HG02571 (cell line): ENCODE measurements around the gene TTC21A.

Source experiments
- ATAC-seq: cut with Tn5 transposase; IDR thresholded peaks from one replicate; pipeline ENCODE4 v1.9.1; 2021; ENCODE audit warnings: mild to moderate bottlenecking, moderate library complexity; ENCODE audit not compliant: unreplicated experiment

Gene TTC21A

GRCh38 chr3:39097716-39098472 is 9.6 kb upstream of the TTC21A start:
- ATAC-seq: no peak

GRCh38 chr3:39098473-39099000 is 8.9 kb upstream of the TTC21A start:
- no peak for ATAC-seq

- ATAC-seq: no peak
Measured at GRCh38 chr3:39099242-39099641, 8.2 kb upstream of the TTC21A start.

GRCh38 chr3:39099738-39100499 is 7.6 kb upstream of the TTC21A start:
- no peak for ATAC-seq

GRCh38 chr3:39100500-39100886 is 7.0 kb upstream of the TTC21A start:
- ATAC-seq: no peak

- ATAC-seq: peak; percentile 61
Measured at GRCh38 chr3:39101022-39101689, 6.3 kb upstream of the TTC21A start.

GRCh38 chr3:39102504-39103323 is 4.8 kb upstream of the TTC21A start:
- no peak for ATAC-seq

GRCh38 chr3:39103324-39103693 is 4.2 kb upstream of the TTC21A start:
- ATAC-seq: no peak

GRCh38 chr3:39103791-39104552 is 3.5 kb upstream of the TTC21A start:
- no peak for ATAC-seq

- no peak for ATAC-seq
Measured at GRCh38 chr3:39104961-39105686, 2.4 kb upstream of the TTC21A start.

- no peak for ATAC-seq
Measured at GRCh38 chr3:39105687-39106063, 1.8 kb upstream of the TTC21A start.

- ATAC-seq: no peak
Measured at GRCh38 chr3:39106281-39106811, 1.1 kb upstream of the TTC21A start.

GRCh38 chr3:39106851-39107387 is 561 bp upstream of the TTC21A start:
- ATAC-seq: peak; percentile 1

GRCh38 chr3:39108200-39108710 is 775 bp downstream of the TTC21A start:
- peak; percentile 69 for ATAC-seq

- ATAC-seq: no peak
Measured at GRCh38 chr3:39109086-39109485, 1.6 kb downstream of the TTC21A start.

GRCh38 chr3:39110041-39110639 is 2.7 kb downstream of the TTC21A start:
- ATAC-seq: no peak

GRCh38 chr3:39112113-39112512 is 4.6 kb downstream of the TTC21A start:
- ATAC-seq: no peak

GRCh38 chr3:39112535-39112934 is 5.1 kb downstream of the TTC21A start:
- no peak for ATAC-seq
